IMR-90 (cell line): ENCODE results near the gene TNRC6C. TPM values are rescaled to one million over a fixed set of nuclear protein-coding genes. Genes with fewer than 3 reads are reported as not detected.

Source experiments
- ATAC-seq: fragments of 200-7000 bp; cut with Tn5 transposase; 2 replicates; pipeline ENCODE4 v1.9.1; 2020; ENCODE audit warnings: low read depth, mild to moderate bottlenecking, moderate library complexity
- BruUV-seq: library from RNA; stranded (reverse); fragments of 400-500 nt; replicated peaks from 2 replicates; lab custom pipeline; 2021; lab: Mats Ljungman, UMichigan
- CTCF ChIA-PET: fragments of 300-600 bp; formaldehyde crosslinking; extraction: SDS; loops from one replicate; lab custom pipeline; 2021; ENCODE audit warnings: antibody characterized with exemption; lab: Yijun Ruan, JAX
- POLR2A ChIA-PET: fragments of 300-600 bp; sonication (Branson Sonifier 250); formaldehyde crosslinking; loops from one replicate; lab custom pipeline; 2022; ENCODE audit warnings: antibody characterized with exemption; ENCODE audit not compliant: unreplicated experiment; lab: Charles Lee
- DNase-seq: peaks from one replicate; pipeline ENCODE4 v3.0.0; 2013
- H2AFZ ChIP-seq: replicated peaks from 2 replicates; pipeline ENCODE3; 2013; ENCODE audit warnings: low read length, mild to moderate bottlenecking; ENCODE audit not compliant: poor library complexity
- H2AK5ac ChIP-seq: 2 replicates; pipeline ENCODE4 v1.6.1; 2013; ENCODE audit warnings: low read depth, low read length, inconsistent platforms
- H2AK9ac ChIP-seq: replicated peaks from 2 replicates; pipeline ENCODE3; 2013; ENCODE audit warnings: mild to moderate bottlenecking, low read depth, low read length, moderate library complexity; ENCODE audit not compliant: poor library complexity
- H2BK120ac ChIP-seq: 2 replicates; pipeline ENCODE4 v1.6.1; 2013; ENCODE audit warnings: low read depth, low read length, inconsistent platforms
- H2BK15ac ChIP-seq: 3 replicates; pipeline ENCODE4 v1.6.1; 2013; ENCODE audit warnings: low read depth, low read length, inconsistent platforms
- H2BK20ac ChIP-seq: 2 replicates; pipeline ENCODE4 v1.6.1; 2013; ENCODE audit warnings: low read depth, mild to moderate bottlenecking, inconsistent platforms, low read length, moderate library complexity
- H2BK5ac ChIP-seq: 2 replicates; pipeline ENCODE4 v1.6.1; 2013; ENCODE audit warnings: mild to moderate bottlenecking, low read depth, low read length, inconsistent platforms; ENCODE audit not compliant: poor library complexity, severe bottlenecking
- H3K14ac ChIP-seq: replicated peaks from 2 replicates; pipeline ENCODE4 v1.6.1; 2013; ENCODE audit warnings: low read depth, low read length, inconsistent platforms
- H3K18ac ChIP-seq: 2 replicates; pipeline ENCODE4 v1.6.1; 2013; ENCODE audit warnings: low read depth, low read length, control low read depth
- H3K23ac ChIP-seq: 2 replicates; pipeline ENCODE4 v1.6.1; 2013; ENCODE audit warnings: low read depth, low read length, inconsistent platforms
- H3K27ac ChIP-seq: 2 replicates; pipeline ENCODE4 v1.5.1; 2013; ENCODE audit warnings: mild to moderate bottlenecking, control low read depth, low read length; ENCODE audit not compliant: insufficient read depth
- H3K27me3 ChIP-seq: 2 replicates; pipeline ENCODE4 v1.6.1; 2013; ENCODE audit warnings: low read length; ENCODE audit not compliant: control insufficient read depth, insufficient read depth
- H3K36me3 ChIP-seq: 2 replicates; pipeline ENCODE4 v1.6.1; 2013; ENCODE audit warnings: low read length, mixed read lengths; ENCODE audit not compliant: control insufficient read depth, insufficient read depth
- H3K4ac ChIP-seq: 2 replicates; pipeline ENCODE4 v1.6.1; 2013; ENCODE audit warnings: low read depth, low read length, inconsistent platforms
- H3K4me1 ChIP-seq: 2 replicates; pipeline ENCODE4 v1.6.1; 2013; ENCODE audit warnings: low read length, mixed read lengths; ENCODE audit not compliant: control insufficient read depth, insufficient read depth
- H3K4me2 ChIP-seq: 2 replicates; pipeline ENCODE4 v1.6.1; 2013; ENCODE audit warnings: low read depth, mild to moderate bottlenecking, control low read depth, low read length, moderate library complexity
- H3K4me3 ChIP-seq: 2 replicates; pipeline ENCODE4 v1.5.1; 2013; ENCODE audit warnings: low read depth, mild to moderate bottlenecking, control low read depth, low read length, moderate library complexity; ENCODE audit not compliant: insufficient read depth
- H3K56ac ChIP-seq: 2 replicates; pipeline ENCODE4 v1.6.1; 2013; ENCODE audit warnings: low read length, inconsistent platforms; ENCODE audit not compliant: insufficient read depth; ENCODE audit errors: extremely low read depth
- H3K79me1 ChIP-seq, 2 experiments: 2 replicates each; pipeline ENCODE4 v1.6.1; 2013; ENCODE audit warnings: low read length in 2 of 2, inconsistent platforms in 1 of 2, low read depth in 1 of 2
- H3K9ac ChIP-seq: 2 replicates; pipeline ENCODE4 v1.6.1; 2013; ENCODE audit warnings: low read depth, low read length, control low read depth
- H3K9me1 ChIP-seq: 2 replicates; pipeline ENCODE4 v1.6.1; 2013; ENCODE audit warnings: low read length, inconsistent platforms; ENCODE audit not compliant: insufficient read depth
- H3K9me3 ChIP-seq: 2 replicates; pipeline ENCODE4 v1.6.1; 2013; ENCODE audit warnings: low read length; ENCODE audit not compliant: control insufficient read depth, insufficient read depth
- H4K20me1 ChIP-seq: 2 replicates; pipeline ENCODE4 v1.6.1; 2013; ENCODE audit warnings: low read length, inconsistent platforms; ENCODE audit not compliant: insufficient read depth
- H4K5ac ChIP-seq: 2 replicates; pipeline ENCODE4 v1.6.1; 2013; ENCODE audit warnings: mild to moderate bottlenecking, low read depth, low read length, control low read depth
- H4K8ac ChIP-seq, 2 experiments: 2 replicates each; pipeline ENCODE4 v1.6.1; 2013; ENCODE audit warnings: low read depth in 2 of 2, low read length in 2 of 2, control low read depth in 1 of 2, inconsistent platforms in 1 of 2
- H4K91ac ChIP-seq: 2 replicates; pipeline ENCODE4 v1.6.1; 2013; ENCODE audit warnings: low read depth, low read length, inconsistent platforms; ENCODE audit not compliant: insufficient read depth
- BHLHE40 ChIP-seq: fragments of 150-350 bp; IDR thresholded peaks from 2 replicates; pipeline ENCODE4 v1.6.1; 2016; ENCODE audit warnings: mild to moderate bottlenecking, low read depth, low read length
- CEBPB ChIP-seq: IDR thresholded peaks from 2 replicates; pipeline ENCODE4 v1.6.1; 2012; ENCODE audit warnings: low read depth, low read length, improper control_type of control experiment
- CHD1 ChIP-seq: IDR thresholded peaks from 2 replicates; pipeline ENCODE4 v1.6.1; 2012; ENCODE audit warnings: low read depth, low read length, improper control_type of control experiment
- FOS ChIP-seq: fragments of 150-350 bp; IDR thresholded peaks from 2 replicates; pipeline ENCODE4 v1.6.1; 2016; ENCODE audit warnings: low read depth, low read length
- MAFK ChIP-seq: IDR thresholded peaks from 2 replicates; pipeline ENCODE4 v1.6.1; 2012; ENCODE audit warnings: low read depth, low read length, improper control_type of control experiment
- MAZ ChIP-seq: IDR thresholded peaks from 2 replicates; pipeline ENCODE4 v1.6.1; 2012; ENCODE audit warnings: low read depth, mild to moderate bottlenecking, low read length, improper control_type of control experiment, moderate library complexity, borderline replicate concordance
- MXI1 ChIP-seq: IDR thresholded peaks from 2 replicates; pipeline ENCODE4 v1.6.1; 2012; ENCODE audit warnings: low read depth, mild to moderate bottlenecking, low read length, moderate library complexity, borderline replicate concordance
- NFE2L2 ChIP-seq: fragments of 150-350 bp; IDR thresholded peaks from 2 replicates; pipeline ENCODE4 v1.6.1; 2016; ENCODE audit warnings: low read depth, mild to moderate bottlenecking, low read length
- POLR2A ChIP-seq: IDR thresholded peaks from 2 replicates; pipeline ENCODE4 v1.6.1; 2012; ENCODE audit warnings: mild to moderate bottlenecking, low read depth, low read length
- RAD21 ChIP-seq: IDR thresholded peaks from 2 replicates; pipeline ENCODE4 v1.6.1; 2012; ENCODE audit warnings: low read length, improper control_type of control experiment
- RCOR1 ChIP-seq: IDR thresholded peaks from 2 replicates; pipeline ENCODE4 v1.6.1; 2012; ENCODE audit warnings: mild to moderate bottlenecking, low read length, improper control_type of control experiment; ENCODE audit not compliant: insufficient replicate concordance
- RFX5 ChIP-seq: IDR thresholded peaks from 2 replicates; pipeline ENCODE4 v1.8.0; 2012; ENCODE audit warnings: low read depth, mild to moderate bottlenecking, low read length, moderate library complexity
- SMC3 ChIP-seq: fragments of 150-350 bp; IDR thresholded peaks from 2 replicates; pipeline ENCODE4 v1.6.1; 2016; ENCODE audit warnings: low read depth, mild to moderate bottlenecking, antibody characterized with exemption, low read length, moderate library complexity
- WGBS, 2 experiments: methylation state at CpG; one replicate each; pipeline versions ENCODE4 v1.1.5 to v1.1.7; 2013; ENCODE audit warnings: missing lambda C conversion rate in 2 of 2; ENCODE audit not compliant: insufficient read length in 1 of 2; ENCODE audit errors: extremely low coverage in 2 of 2; 5-methylcytosine and 5-hydroxymethylcytosine counted together
- dilution Hi-C: fragments of 300-500 bp; cut with HindIII; formaldehyde crosslinking; loops from one replicate; pipeline ENCODE4 v1.14.3; 2018; ENCODE audit warnings: low sequenced_read_pairs; ENCODE audit not compliant: unreplicated experiment
- in situ Hi-C: fragments of 300-500 bp; cut with MboI; formaldehyde crosslinking; loops from 3 replicates; pipeline ENCODE4 v1.14.3; 2019; ENCODE audit warnings: low sequenced_read_pairs, inconsistent platforms, mixed read lengths
- intact Hi-C: fragments of 100-400 bp; cut with micrococcal nuclease; formaldehyde crosslinking; loops from 2 replicates; pipeline ENCODE4 v1.10.0; 2022
- polyA plus RNA-seq, 3 experiments: library from polyadenylated mRNA; depleted of rRNA; stranded (reverse); fragments of >200 nt; gene quantifications; 2 replicates each; pipeline ENCODE4 v1.2.3, GENCODE V29; 2012; ENCODE audit warnings: low replicate concordance in 1 of 3
- total RNA-seq: library from RNA; depleted of rRNA; stranded (reverse); fragments of >200 nt; gene quantifications from 2 replicates; pipeline ENCODE4 v1.2.3, GENCODE V29; 2012
- TF ChIP-seq, protein P1 (sequence below): conservative IDR thresholded peaks from 2 replicates; pipeline ENCODE4 v1.5.1; 2012; ENCODE audit warnings: mild to moderate bottlenecking, low read depth, low read length, improper control_type of control experiment
- TF ChIP-seq, protein P2 (sequence below): fragments of 150-350 bp; IDR thresholded peaks from 2 replicates; pipeline ENCODE4 v1.6.1; 2016; ENCODE audit warnings: low read depth, mild to moderate bottlenecking, low read length, moderate library complexity, borderline replicate concordance

Gene TNRC6C
- total and polyA plus RNA-seq, 2 of the 4 experiments (the other 2 are of a cell fraction): 1.6 to 2.7 TPM

DNA sequence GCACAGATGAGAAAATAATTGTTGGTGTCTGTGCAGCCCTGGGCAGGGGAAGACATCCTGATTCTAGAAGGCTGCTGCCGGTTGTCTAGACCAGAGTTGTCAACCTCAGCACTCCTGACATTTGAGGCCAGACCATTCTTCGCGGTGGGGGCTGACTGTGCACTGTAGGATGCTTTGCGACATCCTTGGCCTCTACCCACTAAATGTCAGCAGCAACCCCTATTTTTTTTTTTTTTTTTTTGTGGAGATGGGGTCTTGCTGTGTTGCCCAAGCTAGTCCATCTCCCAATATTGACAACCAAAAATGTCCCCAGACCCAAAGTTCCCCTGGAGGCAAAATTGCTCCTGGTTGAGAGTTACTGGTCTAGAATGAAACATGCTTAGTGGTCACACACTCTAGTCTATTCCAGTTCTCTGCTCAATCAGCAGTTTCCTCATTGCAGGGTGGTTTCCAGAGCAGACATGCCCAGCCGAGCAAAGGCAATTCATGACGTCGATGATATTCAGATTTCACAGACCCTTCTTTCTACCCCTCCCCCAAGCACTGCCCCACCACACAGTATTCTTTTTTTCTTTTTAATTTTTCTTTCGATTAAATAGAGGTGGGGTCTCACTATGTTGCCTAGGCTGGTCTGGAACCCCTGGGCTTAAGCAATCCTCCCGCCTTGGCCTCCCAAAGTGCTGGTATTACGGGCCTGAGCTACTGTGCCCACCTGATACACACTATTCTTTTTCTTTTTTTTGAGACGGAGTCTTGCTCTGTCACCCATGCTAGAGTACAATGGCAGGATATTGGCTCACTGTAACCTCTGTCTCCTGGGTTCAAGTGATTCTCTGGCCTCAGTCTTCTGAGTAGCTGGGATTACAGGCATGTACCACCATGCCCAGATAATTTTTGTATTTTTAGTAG is 196.7 kb downstream of the TNRC6C start:
- Histone ChIP-seq H3K4me2 (no peak overlapping the region), H3K18ac (no peak overlapping the region), H3K79me1 (no peaks in the 10 kb centered on the region), H3K4ac (no peak overlapping the region), H4K5ac (no peak overlapping the region), H3K4me1 (no peaks in the 10 kb centered on the region), H4K8ac (no peak overlapping the region), H4K91ac (no peak overlapping the region), H2BK15ac (no peak overlapping the region), H3K4me3 (no peak overlapping the region), H3K9me3 (no peaks in the 10 kb centered on the region), H2BK20ac (no peak overlapping the region), H2BK120ac (no peak overlapping the region), H2BK5ac (no peak overlapping the region), H2AK9ac (no peak overlapping the region), H2AFZ (no peak overlapping the region), H3K36me3 (no peaks in the 10 kb centered on the region), H3K27ac (no peak overlapping the region), H3K56ac (no peak overlapping the region), H3K23ac (no peak overlapping the region), H3K9me1 (0 out of 2 replicates have a peak, but pooled peaks cover 2% of the 10 kb centered on the region), H3K27me3 (no peaks in the 10 kb centered on the region), H4K20me1 (no peaks in the 10 kb centered on the region), H2AK5ac (no peak overlapping the region), H3K9ac (no peak overlapping the region), H3K14ac (no peak overlapping the region)
- ATAC-seq (no peak), DNase-seq (no peak)
- ChIA-PET CTCF (no interaction called here), POLR2A (no interaction called here)
- dilution Hi-C loops: no loop called here
- WGBS, 2 experiments: no CpG with 5 or more reads among the region's 11 CpGs
- BruUV-seq: no TSS peak
- in situ Hi-C loops: no loop called here
- intact Hi-C loops: no loop called here
- TF ChIP-seq, protein P1, sequence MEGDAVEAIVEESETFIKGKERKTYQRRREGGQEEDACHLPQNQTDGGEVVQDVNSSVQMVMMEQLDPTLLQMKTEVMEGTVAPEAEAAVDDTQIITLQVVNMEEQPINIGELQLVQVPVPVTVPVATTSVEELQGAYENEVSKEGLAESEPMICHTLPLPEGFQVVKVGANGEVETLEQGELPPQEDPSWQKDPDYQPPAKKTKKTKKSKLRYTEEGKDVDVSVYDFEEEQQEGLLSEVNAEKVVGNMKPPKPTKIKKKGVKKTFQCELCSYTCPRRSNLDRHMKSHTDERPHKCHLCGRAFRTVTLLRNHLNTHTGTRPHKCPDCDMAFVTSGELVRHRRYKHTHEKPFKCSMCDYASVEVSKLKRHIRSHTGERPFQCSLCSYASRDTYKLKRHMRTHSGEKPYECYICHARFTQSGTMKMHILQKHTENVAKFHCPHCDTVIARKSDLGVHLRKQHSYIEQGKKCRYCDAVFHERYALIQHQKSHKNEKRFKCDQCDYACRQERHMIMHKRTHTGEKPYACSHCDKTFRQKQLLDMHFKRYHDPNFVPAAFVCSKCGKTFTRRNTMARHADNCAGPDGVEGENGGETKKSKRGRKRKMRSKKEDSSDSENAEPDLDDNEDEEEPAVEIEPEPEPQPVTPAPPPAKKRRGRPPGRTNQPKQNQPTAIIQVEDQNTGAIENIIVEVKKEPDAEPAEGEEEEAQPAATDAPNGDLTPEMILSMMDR: no peak
- TF ChIP-seq MAZ (no peak), CHD1 (no peak), CEBPB (no peak), FOS (no peak), POLR2A (no peak), NFE2L2 (no peak), RCOR1 (no peak), RFX5 (no peak), MAFK (no peak), MXI1 (no peak), BHLHE40 (no peak), SMC3 (no peak), RAD21 (no peak)
- TF ChIP-seq, protein P2, sequence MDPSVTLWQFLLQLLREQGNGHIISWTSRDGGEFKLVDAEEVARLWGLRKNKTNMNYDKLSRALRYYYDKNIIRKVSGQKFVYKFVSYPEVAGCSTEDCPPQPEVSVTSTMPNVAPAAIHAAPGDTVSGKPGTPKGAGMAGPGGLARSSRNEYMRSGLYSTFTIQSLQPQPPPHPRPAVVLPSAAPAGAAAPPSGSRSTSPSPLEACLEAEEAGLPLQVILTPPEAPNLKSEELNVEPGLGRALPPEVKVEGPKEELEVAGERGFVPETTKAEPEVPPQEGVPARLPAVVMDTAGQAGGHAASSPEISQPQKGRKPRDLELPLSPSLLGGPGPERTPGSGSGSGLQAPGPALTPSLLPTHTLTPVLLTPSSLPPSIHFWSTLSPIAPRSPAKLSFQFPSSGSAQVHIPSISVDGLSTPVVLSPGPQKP: no peak
